T47D (cell line): ENCODE data around the gene PSMA4.
"Not testable (repeated sequence)": the region's sequence is repeated elsewhere in the genome, so short reads cannot be mapped to it uniquely, and the experiment has no call there.

ENCODE experiments used
- DNase-seq, 2 experiments: peaks; one replicate each; pipeline versions ENCODE4 v3.0.0 to v3.0.0-alpha.2; 2011 to 2012; ENCODE audit warnings: low read depth in 1 of 2, low spot score in 1 of 2
- JUND ChIP-seq: IDR thresholded peaks from 2 replicates; pipeline ENCODE4 v1.6.1; 2012; ENCODE audit warnings: low read depth
- in situ Hi-C: cut with HindIII; loops from 2 replicates; pipeline ENCODE4 v1.10.0; 2016; ENCODE audit warnings: low sequenced_read_pairs, low pct_unique_long_range_greater_than_20kb

PSMA4 gene

DNA sequence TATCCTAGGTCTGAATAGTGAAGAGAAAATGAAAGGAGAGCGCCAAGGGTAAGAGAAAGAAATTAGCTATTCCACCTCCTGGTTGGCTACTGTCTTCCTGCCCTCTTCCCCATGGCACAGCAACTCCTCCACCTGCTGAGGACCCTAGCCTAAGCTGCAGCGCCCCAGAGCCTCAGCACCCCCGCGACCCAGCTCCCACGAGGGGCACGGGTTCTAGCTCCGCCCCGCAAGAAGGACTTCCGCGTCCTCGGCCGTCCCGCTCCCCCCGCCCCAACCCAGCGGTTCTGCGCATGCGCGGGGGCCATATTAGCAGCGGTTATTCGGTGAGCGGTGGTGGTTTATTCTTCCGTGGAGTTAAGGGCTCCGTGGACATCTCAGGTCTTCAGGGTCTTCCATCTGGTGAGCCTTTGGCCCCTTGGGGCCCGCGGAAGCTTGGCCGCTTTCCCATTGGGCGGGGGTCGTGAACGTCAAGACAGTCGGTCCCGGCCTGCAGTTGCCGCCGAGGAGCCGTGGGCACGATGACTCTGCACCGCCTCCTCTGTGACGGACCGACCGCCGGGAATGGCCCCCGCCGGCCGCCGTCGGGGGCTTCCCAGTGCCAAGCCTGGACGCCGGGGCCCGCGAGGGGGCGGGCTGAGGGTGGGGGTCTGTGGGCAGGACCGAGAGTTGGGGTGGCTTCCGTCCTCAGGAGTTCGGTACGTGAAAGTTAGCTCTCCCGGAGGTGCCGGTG, at the start of gene PSMA4:
Gene PSMA4, plus strand, starts transcription at position 304 of the 730 bp plus-strand sequence. CDS start 1,484 bp downstream, outside the sequence.
- DNase-seq: peak; percentile 70 to 90
- no peak for TF ChIP-seq JUND
- in situ Hi-C loops: no loop called here

DNA sequence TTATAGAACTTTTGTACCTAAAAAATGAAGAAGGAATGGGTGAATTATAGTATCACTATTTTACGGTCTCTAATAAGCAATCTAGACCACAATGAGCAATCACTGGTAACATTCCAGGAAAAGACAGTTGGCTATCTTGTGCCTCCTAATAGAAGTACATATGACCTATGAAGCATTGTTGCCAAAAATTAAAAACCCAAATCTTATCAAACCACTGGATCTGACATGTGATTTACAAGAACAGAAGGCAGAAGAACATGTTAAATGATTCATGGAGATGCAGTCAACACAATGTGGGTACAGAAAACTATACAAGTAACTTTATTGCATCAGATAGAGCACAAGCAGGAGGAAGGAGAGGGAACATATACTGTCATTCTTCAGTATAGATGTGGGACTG, 47.4 kb upstream of the PSMA4 start:
- in situ Hi-C loops: no loop called here
- DNase-seq: no peak
- no peak for TF ChIP-seq JUND

DNA sequence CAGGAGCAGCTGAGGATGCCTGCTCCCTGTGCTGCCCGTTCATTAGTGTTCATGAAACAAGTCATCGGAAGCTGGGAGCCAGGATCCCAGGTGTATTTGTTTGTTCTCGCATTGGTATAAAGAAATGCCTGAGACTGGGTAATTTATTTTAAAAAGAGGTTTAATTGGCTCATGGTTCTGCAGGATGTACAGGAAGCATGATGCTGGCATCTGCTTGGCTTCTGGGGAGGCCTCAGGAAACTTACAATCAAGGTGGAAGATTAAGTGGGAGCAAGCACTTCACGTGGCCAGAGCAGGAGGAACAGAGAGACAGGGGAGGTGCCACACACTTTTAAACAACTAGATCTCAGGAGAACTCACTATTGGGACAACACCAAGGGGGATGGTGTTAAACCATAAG, 38.4 kb upstream of the PSMA4 start:
- in situ Hi-C loops: no loop called here
- DNase-seq: no peak
- TF ChIP-seq JUND: no peak

DNA sequence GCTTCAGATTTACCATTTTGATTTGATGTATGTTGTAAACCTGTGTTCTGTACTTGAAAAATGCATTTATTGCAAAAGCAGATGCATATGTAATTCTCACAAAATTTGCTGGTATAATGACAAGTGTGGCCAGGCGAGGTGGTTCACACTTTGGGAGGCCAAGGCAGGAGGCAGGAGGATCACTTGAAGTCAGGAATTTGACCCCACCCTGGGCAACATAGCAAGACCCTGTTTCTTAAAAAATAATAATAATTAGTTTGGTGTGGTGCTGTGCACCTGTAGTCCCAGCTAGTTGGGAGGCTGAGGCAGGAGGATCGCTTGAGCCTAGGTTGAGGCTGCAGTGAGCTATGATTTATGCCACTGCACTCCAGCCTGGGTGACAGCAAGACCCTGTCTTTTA, 37.6 kb upstream of the PSMA4 start:
- no peak for TF ChIP-seq JUND
- in situ Hi-C loops: no loop called here
- no peak for DNase-seq

DNA sequence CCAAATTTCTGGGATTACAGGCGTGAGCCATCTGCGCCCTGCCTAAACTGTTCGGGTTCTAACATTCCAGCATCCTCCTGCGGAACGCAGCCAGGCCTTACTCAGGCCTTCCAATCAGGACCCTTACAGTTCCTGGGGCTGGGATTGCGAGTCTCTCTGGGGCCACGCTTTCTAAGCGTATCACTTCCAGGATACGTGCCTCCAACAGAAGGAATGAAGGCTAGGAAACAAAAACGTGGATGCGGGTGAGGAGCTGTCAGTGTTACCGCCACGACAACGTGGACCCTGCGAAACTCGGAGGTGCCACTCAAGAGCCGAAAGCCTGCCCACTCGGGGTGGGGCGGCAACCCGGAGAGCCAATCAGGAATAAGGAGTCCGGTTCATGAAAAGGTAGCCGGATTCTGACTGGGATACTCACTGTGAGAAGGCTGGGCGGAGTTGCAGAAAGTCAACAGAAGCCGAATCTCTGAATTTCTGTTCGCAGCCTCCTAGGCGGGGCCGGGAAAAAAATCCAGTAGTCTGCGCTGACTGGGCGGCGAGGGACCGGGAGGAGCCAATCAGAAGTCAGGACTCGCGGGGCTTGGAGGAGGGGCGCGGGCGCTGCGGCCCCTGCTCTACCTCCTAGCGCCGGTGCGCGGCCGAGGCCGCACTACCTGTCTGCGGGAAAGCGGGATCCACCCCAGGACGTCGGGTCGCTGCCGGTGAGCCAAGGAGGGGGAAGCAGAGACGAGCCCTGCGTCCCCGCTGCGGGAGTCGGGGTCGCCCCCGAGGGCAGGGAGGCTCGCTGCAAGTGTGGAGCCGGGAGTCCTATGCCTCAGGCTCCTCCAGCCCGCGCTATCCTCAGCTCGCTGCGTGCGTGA, 33.0 kb upstream of the PSMA4 start, which contains the start of gene HYKK:
Gene HYKK, plus strand, starts transcription at position 607 of the 860 bp plus-strand sequence. CDS start 5,512 bp downstream, outside the sequence.
- TF ChIP-seq JUND: no peak
- peak; percentile 98 to 99 for DNase-seq
- in situ Hi-C loops: no loop called here

DNA sequence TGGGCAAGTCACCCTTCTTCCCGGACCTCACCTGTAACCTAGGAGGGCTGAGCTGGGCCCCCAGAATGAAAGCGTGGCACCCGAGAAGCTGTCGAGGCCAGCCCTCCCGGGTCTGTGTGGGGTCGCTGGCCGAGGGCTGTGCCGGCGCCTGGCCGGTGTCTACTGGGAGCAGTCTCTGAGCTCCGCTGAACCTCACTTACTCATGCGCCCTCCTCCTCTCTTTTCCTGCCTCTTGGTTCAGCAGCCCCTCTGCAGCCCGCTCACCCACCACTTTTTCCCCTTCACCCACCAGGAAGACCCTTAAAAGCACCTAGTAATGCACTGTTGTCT, 32.4 kb upstream of the PSMA4 start:
- in situ Hi-C loops: no loop called here
- TF ChIP-seq JUND: no peak
- DNase-seq: no peak

DNA sequence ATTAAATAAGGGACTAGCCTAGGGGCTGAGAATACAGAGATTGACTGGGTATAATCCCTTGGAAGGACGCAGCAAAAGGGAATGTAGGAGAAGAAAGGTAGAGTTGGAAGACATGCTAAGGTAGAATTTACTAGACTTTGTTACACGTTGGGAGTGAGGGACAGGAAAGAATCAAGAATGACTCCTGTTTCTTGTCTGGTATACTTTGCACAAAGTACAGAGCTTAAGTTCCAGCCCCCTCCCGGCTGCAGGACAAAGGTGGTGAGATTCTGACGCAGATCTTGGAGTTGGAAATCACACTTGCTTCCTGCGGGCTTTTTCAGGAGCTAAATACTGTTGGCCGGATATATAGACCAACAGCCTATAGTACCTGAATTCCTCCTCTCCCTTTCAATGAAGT, 32.0 kb upstream of the PSMA4 start:
- in situ Hi-C loops: no loop called here
- peak in 1 of 2 experiments; percentile 10 for DNase-seq
- TF ChIP-seq JUND: no peak

DNA sequence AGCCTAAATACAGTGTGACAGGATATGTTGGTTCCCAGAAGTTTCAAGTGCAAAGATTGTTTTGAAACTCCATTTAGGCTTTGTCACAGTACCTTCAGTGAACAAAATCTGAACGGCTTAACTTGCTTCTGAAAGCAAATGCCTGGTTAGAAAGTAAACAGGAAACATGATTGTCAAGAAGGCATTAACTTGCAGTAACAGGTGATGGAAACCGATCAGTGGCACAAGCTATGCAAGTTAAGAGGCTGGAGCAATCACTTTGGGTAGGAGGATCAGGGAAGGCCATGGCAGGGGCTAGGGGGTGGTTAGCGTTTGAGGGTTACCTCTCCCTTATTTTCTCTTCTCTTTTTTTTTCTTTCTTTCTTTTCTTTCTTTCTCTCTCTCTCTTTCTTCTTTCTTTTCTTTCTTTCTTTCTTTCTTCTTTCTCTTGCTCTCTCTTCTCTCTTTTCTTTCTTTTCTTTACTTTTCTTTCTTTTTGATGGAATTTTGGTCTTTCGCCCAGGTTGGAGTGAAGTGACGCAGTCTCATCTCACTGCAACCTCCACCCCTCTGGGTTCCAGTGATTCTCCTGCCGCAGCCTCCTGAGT, 30.4 kb upstream of the PSMA4 start:
- in situ Hi-C loops: no loop called here
- TF ChIP-seq JUND: no peak
- no peak for DNase-seq

DNA sequence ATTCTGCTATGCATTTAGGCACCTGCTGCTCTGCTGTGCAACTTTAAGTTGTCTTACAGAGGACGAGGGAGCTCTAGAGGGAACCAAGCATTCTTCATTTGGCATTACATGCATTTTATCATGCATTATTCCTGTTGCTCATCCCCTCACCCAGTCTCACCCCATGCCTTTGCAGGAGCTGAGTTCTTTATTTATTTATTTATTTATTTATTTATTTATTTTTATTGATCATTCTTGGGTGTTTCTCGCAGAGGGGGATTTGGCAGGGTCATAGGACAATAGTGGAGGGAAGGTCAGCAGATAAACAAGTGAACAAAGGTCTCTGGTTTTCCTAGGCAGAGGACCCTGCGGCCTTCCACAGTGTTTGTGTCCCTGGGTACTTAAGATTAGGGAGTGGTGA, 20.2 kb upstream of the PSMA4 start:
- in situ Hi-C loops, DNase-seq: not testable (repeated sequence)

DNA sequence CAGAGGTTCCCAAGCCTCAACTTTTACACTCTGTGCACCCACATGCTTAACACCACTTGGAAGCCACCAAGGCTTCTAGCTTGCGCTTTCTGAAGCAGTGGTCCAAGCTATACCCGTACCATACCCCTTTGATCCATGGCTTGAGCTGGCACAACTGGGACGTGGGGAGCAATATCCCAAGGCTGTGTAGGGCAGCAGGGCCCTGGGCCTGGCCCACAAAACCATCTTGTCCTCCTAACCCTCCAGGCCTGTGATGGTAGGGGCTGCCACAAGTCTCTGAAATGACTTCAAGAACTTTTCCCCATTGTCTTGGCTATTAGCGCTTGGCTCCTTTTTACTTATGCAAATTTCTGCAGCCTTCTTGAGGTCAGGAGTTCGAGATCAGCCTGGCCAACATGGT, 16.0 kb upstream of the PSMA4 start:
- in situ Hi-C loops: no loop called here
- no peak for DNase-seq
- TF ChIP-seq JUND: no peak

DNA sequence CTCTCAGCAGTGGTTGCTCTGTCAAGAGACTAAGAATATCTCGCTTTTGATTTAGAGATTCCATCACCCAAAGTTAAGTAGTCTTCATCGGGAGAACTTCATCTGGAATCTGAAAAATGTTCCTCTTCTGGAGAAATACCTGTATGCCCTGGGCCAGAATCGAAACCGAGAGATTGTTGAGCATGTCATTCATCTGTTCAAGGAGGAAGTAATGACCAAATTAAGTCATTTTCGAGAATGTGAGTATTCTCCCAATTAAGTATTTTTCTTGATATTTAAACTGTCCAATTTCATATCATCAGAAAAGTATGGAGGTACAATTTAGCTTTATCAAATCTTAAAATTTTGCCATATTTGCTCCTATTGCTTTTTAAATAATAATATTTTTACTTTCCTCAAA, 12.9 kb upstream of the PSMA4 start:
- no peak for DNase-seq
- in situ Hi-C loops: no loop called here
- no peak for TF ChIP-seq JUND

DNA sequence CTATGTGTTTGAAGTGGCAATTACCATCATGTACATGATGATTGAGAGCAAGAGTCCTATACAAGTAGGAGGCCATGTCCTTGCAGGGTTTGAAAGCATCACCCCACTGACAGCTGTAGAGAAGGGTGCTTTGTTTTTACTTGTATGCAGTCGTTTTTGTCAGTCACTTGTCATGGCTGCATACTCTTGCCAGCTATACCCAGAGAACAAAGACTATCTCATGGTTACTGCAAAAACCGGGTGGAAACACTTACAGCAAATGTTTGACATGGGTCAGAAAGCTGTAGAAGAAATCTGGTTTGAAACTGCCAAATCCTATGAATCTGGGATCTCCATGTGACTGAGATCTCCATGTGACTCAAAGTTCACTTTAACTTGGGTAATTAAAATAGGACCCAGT, 6.9 kb upstream of the PSMA4 start:
- TF ChIP-seq JUND: no peak
- DNase-seq: no peak
- in situ Hi-C loops: no loop called here

DNA sequence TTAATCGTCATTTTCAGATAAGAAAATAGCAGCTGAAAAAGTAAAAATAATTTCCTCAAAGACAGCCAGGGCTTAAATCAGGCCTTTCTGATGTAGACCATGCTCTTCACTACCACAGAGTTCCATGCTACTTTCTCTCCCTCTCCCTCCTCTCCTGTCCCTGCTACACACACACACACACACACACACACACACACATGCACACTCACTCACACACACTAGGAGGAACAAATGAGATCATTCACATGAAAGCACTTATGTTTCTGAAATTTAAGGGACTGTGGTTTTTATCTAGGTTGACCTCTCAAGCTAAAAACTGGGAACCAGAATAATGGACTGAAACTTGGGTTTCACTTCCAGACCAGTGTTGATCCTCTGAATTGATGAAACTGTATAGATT, 4.1 kb upstream of the PSMA4 start:
- DNase-seq: no peak
- TF ChIP-seq JUND: no peak
- in situ Hi-C loops: no loop called here
